GM18498 (cell line): ENCODE results near the gene RPLP1.

ENCODE experiments used
- ATAC-seq: cut with Tn5 transposase; IDR thresholded peaks from one replicate; pipeline ENCODE4 v1.9.1; 2021; ENCODE audit warnings: mild to moderate bottlenecking, moderate library complexity; ENCODE audit not compliant: unreplicated experiment

Gene RPLP1

DNA sequence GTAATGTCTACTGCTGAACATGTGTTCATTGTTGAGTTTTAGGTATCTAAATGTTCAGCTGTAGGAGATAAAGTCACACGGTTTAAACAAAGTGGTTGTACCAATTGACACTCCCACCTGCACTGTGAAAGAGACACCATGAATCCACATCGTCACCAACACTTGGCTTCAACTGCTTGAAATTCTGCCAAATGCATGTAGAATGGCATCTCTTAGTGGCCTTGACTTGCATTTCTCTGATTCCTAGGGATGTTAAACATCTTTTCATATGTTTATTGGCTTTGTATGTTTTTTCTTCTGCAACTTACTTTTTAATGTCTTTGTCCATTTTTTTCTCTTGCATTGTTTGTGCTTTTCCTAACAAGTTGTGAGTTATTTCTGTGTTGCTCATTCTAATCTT lies 43.4 kb downstream of the RPLP1 start:
- ATAC-seq, result no peak

GRCh38 chr15:69497076-69497475 lies 44.5 kb downstream of the RPLP1 start:
- ATAC-seq, result no peak

GRCh38 chr15:69497667-69498066 lies 45.0 kb downstream of the RPLP1 start:
- no peak for ATAC-seq

- no peak for ATAC-seq
Observed at GRCh38 chr15:69498282-69498681, 45.7 kb downstream of the RPLP1 start.

DNA sequence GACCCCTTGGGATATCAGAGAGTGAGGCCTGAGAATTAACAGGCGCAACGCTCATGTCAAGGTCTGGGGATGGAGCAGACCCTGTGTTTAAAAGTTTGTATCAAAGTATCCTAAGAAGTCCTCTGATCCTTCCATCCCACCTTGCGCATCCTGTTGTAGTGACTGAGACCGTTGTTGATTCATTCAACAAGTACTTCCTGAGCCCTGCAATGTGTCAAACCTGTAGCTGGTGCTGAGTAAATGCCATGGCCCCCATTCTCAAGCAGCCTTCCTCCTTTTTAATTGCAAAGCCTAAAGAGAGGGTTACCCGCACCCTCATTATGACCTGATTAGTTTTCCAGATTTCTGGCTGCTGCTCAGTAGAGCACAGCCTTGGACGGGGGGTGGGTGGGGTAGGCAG lies 46.4 kb downstream of the RPLP1 start:
- no peak for ATAC-seq

- ATAC-seq, result no peak
Observed at GRCh38 chr15:69499521-69500211, 47.0 kb downstream of the RPLP1 start.

GRCh38 chr15:69500339-69500738 lies 47.7 kb downstream of the RPLP1 start:
- ATAC-seq, result no peak

DNA sequence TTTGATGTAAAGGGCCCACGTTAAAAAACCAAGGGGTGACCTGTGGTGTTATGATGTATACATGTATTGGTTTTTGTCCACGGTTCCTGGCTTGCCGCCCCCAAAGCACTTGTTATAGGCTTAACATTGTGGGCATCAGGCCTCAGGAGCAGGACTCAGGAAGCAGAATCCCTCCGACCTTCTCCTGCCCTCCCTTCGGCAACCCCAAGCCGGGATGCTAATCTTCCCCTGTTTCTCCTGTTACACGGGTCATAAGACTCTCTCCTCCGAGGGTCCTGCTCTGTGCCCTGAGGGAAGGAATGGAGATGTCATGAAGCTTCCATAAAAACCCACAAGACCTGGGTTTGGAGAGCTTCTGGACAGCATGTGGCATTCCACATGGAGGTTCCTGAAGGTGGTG lies 48.8 kb downstream of the RPLP1 start:
- ATAC-seq, result no peak

- ATAC-seq, result no peak
Observed at GRCh38 chr15:69502470-69503045, 49.9 kb downstream of the RPLP1 start.

DNA sequence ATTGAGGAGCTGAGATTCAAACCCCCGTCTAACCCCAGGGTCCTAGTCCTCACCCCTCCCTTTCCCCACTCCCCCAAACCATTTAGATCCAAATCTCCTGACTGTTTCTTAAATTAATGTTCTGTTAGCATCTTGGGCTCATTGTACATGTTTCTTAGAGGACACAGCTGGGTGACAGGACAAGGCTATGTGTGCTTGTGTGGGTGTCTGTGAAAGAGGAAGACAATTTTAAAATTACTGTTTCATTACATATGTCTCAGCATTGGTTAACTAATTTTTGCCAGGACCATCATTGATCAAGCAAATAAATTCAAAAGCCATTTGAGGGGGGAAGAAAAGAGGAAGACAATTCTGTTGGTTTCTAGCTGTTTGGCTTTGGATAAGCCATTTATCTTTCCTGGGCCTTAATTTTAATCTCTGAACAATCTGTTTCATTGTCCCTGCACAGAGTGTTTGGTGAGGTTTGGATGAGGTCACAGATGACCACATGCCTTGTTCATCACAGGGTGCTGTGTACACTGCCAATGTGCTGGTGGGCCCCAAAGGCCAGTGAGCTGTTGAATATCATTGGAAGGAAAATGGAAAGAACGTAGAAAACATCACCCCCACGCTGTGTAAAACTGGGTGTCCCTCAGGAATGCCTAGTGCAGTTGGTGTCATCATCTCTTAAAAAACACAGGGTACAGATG lies 51.9 kb downstream of the RPLP1 start:
- ATAC-seq, result no peak
